Tibial artery (tissue), 4 donors: ENCODE results near the gene CERKL.

Experiments
- DNase-seq, 2 donors: peaks; one replicate each; pipeline ENCODE4 v3.0.0-alpha.2; 2019
- H3K27ac ChIP-seq, 2 donors: fragments of 200-600 bp; sonication (generic) in 1 of 2; 1 replicate in 1 of 2; 2 replicates in 1 of 2; pipeline ENCODE4 v1.5.1; 2018 to 2019; ENCODE audit warnings: mild to moderate bottlenecking in 1 of 2
- H3K27me3 ChIP-seq, 2 donors: fragments of 200-600 bp; sonication (generic) in 1 of 2; one replicate each; pipeline versions ENCODE4 v1.5.1 to v1.6.0; 2016 to 2019
- H3K36me3 ChIP-seq, 3 donors: fragments of 200-600 bp; sonication (generic) in 2 of 3; one replicate each; pipeline ENCODE4 v1.5.1; 2016 to 2019; ENCODE audit warnings: mild to moderate bottlenecking in 2 of 3
- H3K4me1 ChIP-seq, 4 donors: fragments of 200-600 bp; sonication (generic) in 2 of 4; 1 replicate in 3 of 4; 2 replicates in 1 of 4; pipeline ENCODE4 v1.5.1; 2016 to 2019
- H3K4me3 ChIP-seq, 2 donors: fragments of 200-600 bp; sonication (generic) in 1 of 2; 1 replicate in 1 of 2; 2 replicates in 1 of 2; pipeline ENCODE4 v1.5.1; 2018 to 2019; ENCODE audit warnings: mild to moderate bottlenecking in 2 of 2
- H3K9me3 ChIP-seq, 3 donors: fragments of 200-600 bp; sonication (generic) in 1 of 3; one replicate each; pipeline ENCODE4 v1.5.1; 2016 to 2019
- intact Hi-C: fragments of 100-400 bp; cut with DNase I; formaldehyde crosslinking; loops from one replicate; pipeline ENCODE4 v1.15.0; 2023; ENCODE audit warnings: low total_unique reads
- TF ChIP-seq, protein P1 (sequence below), 2 experiments: fragments of 200-600 bp in 1 of 2; fragments of 450-650 bp in 1 of 2; IDR thresholded peaks; one replicate each; pipeline ENCODE4 v1.5.1; 2017 to 2019; ENCODE audit warnings: antibody characterized with exemption in 2 of 2, mild to moderate bottlenecking in 1 of 2, moderate library complexity in 1 of 2

The CERKL gene

DNA sequence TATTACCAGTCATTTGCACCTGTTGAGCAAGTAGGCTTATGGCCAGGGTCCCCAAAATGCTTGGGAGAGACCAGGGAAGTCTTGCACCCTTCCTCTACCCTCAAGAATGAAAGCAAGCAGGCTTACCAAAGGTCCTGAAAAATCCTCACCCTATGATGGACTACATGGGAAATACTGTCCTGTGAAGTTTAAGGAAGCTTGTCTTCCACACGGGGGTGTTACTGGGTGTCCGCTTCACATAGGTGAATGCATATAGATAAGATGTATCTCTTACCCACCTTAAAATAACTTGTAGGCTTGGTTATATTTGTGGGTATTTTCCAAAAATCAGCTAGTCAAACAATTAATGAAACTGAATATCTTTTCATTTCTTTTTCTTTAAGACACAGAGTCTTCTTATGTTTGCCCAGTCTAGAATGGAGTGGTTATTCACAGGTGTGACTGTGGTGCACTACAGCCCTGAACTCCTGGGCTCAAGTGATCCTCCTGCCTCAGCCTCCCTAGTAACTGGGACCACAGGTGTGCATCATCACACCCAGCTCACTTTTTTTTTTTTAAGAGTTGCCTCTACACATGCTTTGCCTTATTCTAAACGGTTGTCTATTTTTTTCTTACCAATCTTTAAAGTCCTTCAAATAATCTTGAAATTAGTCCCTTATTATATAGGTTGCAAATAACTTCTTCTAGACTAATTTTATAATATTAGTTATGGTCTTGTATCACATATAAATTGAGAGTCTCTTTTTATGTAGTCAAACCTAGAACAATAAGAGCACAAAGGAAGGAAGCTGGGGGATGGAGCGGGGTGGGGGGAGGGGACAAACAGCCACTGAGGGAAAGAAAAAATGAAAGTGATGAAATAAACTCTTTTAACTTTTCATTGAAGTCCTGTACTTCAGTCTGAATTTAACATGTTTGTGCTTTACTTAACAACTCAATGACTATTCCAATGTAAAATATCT is 49.0 kb downstream of the CERKL start:
- TF ChIP-seq, protein P1, sequence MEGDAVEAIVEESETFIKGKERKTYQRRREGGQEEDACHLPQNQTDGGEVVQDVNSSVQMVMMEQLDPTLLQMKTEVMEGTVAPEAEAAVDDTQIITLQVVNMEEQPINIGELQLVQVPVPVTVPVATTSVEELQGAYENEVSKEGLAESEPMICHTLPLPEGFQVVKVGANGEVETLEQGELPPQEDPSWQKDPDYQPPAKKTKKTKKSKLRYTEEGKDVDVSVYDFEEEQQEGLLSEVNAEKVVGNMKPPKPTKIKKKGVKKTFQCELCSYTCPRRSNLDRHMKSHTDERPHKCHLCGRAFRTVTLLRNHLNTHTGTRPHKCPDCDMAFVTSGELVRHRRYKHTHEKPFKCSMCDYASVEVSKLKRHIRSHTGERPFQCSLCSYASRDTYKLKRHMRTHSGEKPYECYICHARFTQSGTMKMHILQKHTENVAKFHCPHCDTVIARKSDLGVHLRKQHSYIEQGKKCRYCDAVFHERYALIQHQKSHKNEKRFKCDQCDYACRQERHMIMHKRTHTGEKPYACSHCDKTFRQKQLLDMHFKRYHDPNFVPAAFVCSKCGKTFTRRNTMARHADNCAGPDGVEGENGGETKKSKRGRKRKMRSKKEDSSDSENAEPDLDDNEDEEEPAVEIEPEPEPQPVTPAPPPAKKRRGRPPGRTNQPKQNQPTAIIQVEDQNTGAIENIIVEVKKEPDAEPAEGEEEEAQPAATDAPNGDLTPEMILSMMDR (IDR thresholded peaks at IDR 0.05): no peak
- Histone ChIP-seq H3K4me3 (no peak overlapping the region), H3K36me3 (no peaks in the 10 kb centered on the region), H3K27ac (no peak overlapping the region), H3K27me3 (no peaks in the 10 kb centered on the region), H3K4me1 (no peaks in the 10 kb centered on the region), H3K9me3 (no peaks in the 10 kb centered on the region)
- intact Hi-C loops: no loop called here
- no peak for DNase-seq

DNA sequence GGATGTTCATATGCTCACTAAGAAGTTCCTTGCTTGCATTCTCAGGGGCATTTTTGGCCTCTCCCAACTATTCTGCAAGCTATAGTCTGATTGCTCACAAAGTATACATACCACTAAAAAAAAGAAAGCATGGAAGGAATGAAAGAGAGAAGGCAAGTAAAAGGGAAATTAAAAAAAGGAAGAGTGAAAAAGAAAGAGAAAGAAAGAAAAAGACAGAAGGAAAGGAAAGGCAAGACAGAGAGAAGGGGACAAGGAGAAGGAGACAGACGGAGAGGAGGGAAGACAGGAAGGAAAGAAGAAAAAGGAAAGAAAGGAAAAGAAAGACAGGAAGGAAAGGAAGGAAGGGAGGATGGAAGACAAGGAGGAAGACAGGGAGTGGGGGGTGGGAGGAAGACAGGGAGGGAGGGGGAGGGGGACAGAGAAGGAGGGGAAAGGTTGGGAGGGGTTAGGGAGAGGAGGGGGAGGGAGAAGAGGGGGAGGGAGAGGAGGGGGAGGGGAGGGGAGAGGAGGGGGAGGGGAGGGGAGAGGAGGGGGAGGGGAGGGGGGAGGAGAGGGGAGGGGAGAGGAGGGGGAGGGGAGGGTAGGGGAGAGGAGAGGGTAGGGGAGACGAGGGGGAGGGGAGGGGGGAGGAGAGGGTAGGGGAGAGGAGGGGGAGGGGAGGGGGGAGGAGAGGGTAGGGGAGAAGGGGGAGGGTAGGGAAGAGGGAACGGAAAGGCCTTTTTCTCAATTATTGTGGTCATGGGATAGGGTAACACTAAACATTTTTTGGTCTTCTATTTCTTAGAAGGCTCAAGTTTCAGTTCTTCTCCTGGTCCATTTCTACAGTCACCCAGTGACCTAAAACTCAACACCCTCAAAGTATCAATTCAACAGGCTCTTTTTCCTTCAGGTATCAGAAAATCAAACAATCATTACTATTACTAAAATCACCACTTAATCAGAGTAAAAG is 50.7 kb downstream of the CERKL start:
- Histone ChIP-seq H3K4me3 (no peak overlapping the region), H3K36me3 (no peaks in the 10 kb centered on the region), H3K4me1 (no peaks in the 10 kb centered on the region), H3K27ac (no peak overlapping the region), H3K27me3 (no peaks in the 10 kb centered on the region), H3K9me3 (no peaks in the 10 kb centered on the region)
- intact Hi-C loops: no loop called here
- TF ChIP-seq, protein P1 (IDR thresholded peaks at IDR 0.05): no peak
- no peak for DNase-seq

DNA sequence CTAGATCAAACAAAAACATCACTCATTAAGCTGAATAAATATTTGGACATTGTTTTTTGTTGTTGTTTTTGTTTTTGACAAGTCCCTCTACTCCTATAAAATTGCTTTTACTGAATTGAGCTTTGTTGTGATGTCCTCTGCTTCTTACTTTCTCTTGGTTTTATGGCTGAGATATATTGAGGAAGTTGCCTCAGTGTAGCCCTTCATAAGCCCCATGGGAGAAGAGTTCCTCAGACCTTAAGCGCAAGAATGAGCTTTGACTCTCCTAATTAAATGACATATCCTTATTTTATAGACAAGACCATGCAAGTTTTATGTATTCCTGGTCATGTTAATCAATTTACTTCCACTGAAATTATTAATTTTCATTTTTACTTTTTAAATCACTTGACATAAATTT is 54.9 kb downstream of the CERKL start:
- intact Hi-C loops: no loop called here
- H3K36me3 ChIP-seq: no peaks in the 10 kb centered on the region
- DNase-seq: no peak
- H3K4me3 ChIP-seq: no peak overlapping the region
- H3K27me3 ChIP-seq: peaks cover 0 to 7% of the 10 kb centered on the region in 2 donors
- H3K4me1 ChIP-seq: no peaks in the 10 kb centered on the region
- H3K9me3 ChIP-seq: no peaks in the 10 kb centered on the region
- TF ChIP-seq, protein P1 (IDR thresholded peaks at IDR 0.05): no peak
- no peak overlapping the region for H3K27ac ChIP-seq

DNA sequence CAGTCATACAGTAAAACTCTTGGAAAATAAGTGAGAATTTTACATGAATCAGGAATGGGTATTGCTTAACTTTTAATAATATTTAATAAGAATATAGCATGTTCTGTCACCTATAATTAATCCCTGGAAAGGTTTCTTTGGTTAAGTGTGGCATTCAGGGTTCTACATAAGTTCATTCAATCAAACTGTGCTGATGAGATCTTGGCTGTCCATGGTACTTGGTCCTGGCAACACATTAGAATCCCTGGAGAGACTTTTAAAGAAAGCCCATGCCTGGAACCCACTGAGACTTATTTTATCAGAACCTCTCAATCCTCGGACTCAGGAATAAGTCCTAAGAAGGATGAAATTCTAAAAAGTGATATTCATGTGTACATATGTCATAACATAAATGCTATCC is 60.3 kb downstream of the CERKL start:
- no peak for DNase-seq
- no peaks in the 10 kb centered on the region for H3K36me3 ChIP-seq
- TF ChIP-seq, protein P1 (IDR thresholded peaks at IDR 0.05): no peak
- H3K27ac ChIP-seq: no peak overlapping the region
- peaks cover 0 to 7% of the 10 kb centered on the region in 2 donors for H3K27me3 ChIP-seq
- no peak overlapping the region for H3K4me3 ChIP-seq
- intact Hi-C loops: no loop called here
- no peaks in the 10 kb centered on the region for H3K4me1 ChIP-seq
- no peaks in the 10 kb centered on the region for H3K9me3 ChIP-seq

DNA sequence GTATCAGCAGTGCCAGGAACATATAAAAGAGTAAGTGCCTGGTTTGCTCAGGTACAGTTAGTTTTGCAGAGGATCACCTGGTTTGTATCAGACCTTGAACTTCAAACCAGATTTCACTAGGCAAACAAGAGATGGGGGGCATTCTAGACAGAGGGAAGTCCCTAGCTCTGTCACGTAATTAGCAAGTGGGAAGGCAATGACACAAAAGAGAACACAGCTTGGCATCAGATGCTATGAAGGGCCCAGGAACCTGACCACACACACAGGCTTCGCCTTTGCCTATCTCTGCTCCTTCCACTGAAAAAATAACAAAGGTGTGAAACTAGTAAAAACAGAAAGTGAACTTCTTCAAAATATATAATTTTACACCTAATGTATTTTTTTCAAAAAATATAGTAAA is 62.6 kb downstream of the CERKL start:
- Histone ChIP-seq H3K27me3 (peaks cover 0 to 7% of the 10 kb centered on the region in 2 donors), H3K4me3 (no peak overlapping the region), H3K36me3 (no peaks in the 10 kb centered on the region), H3K27ac (no peak overlapping the region), H3K9me3 (no peaks in the 10 kb centered on the region), H3K4me1 (no peaks in the 10 kb centered on the region)
- no peak for DNase-seq
- intact Hi-C loops: no loop called here
- TF ChIP-seq, protein P1 (IDR thresholded peaks at IDR 0.05): no peak
